ENCODE measurements around the gene ELL2.

DNA sequence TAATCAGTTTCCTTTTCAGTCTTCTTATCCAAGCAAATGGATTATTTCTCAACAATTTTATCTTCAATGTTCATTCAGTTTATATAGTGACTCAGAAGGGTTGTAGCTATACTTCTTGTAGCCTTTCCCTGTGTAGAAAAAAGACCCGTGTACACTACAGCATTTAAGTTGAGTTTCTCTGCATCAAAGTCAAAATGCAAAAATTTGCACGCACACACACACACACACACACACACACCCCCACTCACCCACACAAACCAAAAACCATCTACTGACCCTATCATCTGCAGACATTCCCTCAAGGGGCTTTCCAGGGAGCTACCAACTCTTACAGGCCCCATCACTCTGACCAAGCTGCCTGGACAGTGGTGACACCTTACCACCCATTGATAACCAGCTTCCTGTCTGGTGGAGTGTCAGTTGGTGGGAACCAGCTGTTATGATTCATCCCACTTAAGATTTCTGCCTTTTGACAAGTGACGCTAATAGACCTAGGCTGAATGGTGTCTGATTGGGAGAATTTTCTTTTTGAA, 12.2 kb upstream of the ELL2 start:
- no peak for TF ChIP-seq POLR2A (IDR thresholded peaks at IDR 0.05)
- TF ChIP-seq, protein P1, sequence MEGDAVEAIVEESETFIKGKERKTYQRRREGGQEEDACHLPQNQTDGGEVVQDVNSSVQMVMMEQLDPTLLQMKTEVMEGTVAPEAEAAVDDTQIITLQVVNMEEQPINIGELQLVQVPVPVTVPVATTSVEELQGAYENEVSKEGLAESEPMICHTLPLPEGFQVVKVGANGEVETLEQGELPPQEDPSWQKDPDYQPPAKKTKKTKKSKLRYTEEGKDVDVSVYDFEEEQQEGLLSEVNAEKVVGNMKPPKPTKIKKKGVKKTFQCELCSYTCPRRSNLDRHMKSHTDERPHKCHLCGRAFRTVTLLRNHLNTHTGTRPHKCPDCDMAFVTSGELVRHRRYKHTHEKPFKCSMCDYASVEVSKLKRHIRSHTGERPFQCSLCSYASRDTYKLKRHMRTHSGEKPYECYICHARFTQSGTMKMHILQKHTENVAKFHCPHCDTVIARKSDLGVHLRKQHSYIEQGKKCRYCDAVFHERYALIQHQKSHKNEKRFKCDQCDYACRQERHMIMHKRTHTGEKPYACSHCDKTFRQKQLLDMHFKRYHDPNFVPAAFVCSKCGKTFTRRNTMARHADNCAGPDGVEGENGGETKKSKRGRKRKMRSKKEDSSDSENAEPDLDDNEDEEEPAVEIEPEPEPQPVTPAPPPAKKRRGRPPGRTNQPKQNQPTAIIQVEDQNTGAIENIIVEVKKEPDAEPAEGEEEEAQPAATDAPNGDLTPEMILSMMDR (IDR thresholded peaks at IDR 0.05), result no peak

Measured in heart left ventricle (tissue), 13 donors.